ENCODE data around the gene RAET1G. TPM values are rescaled to one million over a fixed set of nuclear protein-coding genes. Genes with fewer than 3 reads are reported as not detected.

The RAET1G gene
- total RNA-seq, 1 experiment from 2014 or later = 9.9 TPM

DNA sequence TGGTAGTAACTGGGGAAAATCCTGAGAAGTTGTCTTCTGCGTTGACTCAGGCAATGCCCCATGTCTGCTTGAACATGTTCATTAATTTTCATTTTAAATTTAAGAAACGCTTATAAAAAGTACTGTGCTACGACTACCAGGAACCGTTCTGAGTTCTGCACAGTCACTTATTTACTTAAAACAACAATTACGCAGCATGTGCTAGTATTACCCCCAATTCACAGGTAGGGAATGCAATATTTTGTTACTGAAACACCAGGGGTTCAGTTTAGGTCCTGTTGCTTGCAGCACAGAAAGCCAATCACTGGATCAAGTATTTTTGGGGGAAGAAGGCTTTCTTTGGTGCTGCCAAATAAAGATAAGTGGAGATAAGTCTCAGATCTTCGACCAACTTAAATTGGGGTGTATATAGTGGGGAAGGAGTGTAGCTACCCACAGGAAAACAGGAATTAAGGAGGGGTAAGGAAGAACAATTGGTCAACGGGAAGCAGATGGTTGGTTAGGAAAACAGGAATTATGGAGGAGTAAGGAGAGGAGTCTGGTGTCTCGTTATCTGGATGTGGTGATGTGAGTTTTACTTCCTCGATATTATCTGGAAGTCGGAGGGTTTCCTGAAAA lies 53.5 kb downstream of the RAET1G start:
- Mint-ChIP-seq H3K36me3 (ENCODE audit: insufficient read depth, unreplicated experiment) (no peaks in the 10 kb centered on the region), H3K4me1 (ENCODE audit: insufficient read depth, unreplicated experiment) (peaks cover 10% of the 10 kb centered on the region), H3K9me3 (ENCODE audit: unreplicated experiment) (peaks cover 6% of the 10 kb centered on the region), H3K27ac (ENCODE audit: low read depth, unreplicated experiment) (peak overlapping the region; percentile 68), H3K27me3 (ENCODE audit: insufficient read depth, unreplicated experiment) (no peaks in the 10 kb centered on the region), H3K4me3 (ENCODE audit: unreplicated experiment) (no peak overlapping the region)
- POLR2A ChIA-PET = interaction anchor here (0.8 to 7.8 kb wide), 5 partner anchors 18 to 53 kb away, joined by 3 to 104 read pairs (median 4); no protein-coding TSS in a partner anchor
- no TSS peak for BruUV-seq (replicated peaks)
- intact Hi-C loops (cut with micrococcal nuclease) = loop anchor here (10.0 kb wide), 1 partner anchor 145 kb away; no protein-coding TSS in a partner anchor
- CTCF ChIA-PET = interaction anchor here (0.6 to 1.4 kb wide), 4 partner anchors 15 to 202 kb away, joined by 3 to 7 read pairs (median 4); no protein-coding TSS in a partner anchor
- TF ChIP-seq, protein P1, sequence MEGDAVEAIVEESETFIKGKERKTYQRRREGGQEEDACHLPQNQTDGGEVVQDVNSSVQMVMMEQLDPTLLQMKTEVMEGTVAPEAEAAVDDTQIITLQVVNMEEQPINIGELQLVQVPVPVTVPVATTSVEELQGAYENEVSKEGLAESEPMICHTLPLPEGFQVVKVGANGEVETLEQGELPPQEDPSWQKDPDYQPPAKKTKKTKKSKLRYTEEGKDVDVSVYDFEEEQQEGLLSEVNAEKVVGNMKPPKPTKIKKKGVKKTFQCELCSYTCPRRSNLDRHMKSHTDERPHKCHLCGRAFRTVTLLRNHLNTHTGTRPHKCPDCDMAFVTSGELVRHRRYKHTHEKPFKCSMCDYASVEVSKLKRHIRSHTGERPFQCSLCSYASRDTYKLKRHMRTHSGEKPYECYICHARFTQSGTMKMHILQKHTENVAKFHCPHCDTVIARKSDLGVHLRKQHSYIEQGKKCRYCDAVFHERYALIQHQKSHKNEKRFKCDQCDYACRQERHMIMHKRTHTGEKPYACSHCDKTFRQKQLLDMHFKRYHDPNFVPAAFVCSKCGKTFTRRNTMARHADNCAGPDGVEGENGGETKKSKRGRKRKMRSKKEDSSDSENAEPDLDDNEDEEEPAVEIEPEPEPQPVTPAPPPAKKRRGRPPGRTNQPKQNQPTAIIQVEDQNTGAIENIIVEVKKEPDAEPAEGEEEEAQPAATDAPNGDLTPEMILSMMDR (IDR thresholded peaks at IDR 0.05; ENCODE audit: unreplicated experiment) = no peak
- no peak for DNase-seq (ENCODE audit: unreplicated experiment)

DNA sequence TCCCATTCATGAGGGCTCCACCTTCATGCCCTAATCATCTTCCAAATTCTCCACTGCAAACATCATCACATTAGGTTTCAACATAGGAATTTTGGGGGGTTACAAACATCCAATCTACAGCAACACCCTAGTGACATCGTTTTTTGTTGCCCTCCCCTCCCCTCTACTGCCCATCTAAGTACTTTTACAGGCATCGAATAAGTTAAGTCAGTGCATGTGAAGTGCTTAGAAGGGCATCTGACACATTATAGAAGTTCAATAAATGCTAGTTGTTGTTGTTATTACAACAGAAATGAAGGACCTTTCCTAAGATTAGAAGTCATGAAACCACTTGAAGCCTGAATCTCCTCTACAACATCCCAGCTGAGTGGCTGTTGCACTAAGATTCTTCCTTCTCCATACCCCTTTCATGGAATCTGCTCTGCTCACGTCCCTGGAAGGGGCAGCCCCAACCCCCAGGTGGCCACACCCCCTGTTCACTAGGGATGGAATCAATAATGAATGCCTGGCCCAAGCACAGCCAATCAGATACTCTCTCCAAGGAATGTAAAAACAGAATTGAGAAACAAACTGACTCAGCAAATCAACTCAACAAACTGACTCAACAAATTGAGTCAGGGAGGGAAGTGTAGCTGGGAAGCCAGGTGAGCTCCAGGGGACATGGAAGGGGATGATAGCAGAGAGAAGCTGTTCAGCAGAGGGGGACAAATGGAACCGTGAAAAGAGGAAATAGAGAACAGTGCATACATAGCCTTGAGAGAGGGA lies 54.9 kb downstream of the RAET1G start:
- POLR2A ChIA-PET = interaction anchor here (0.7 to 7.8 kb wide), 8 partner anchors 20 to 151 kb away, joined by 3 to 104 read pairs (median 4); partner anchors contain the start of gene LATS1
- TF ChIP-seq, protein P1 (IDR thresholded peaks at IDR 0.05; ENCODE audit: unreplicated experiment) = no peak
- Mint-ChIP-seq H3K4me1 (ENCODE audit: insufficient read depth, unreplicated experiment) (peaks cover 12% of the 10 kb centered on the region), H3K36me3 (ENCODE audit: insufficient read depth, unreplicated experiment) (no peaks in the 10 kb centered on the region), H3K27ac (ENCODE audit: low read depth, unreplicated experiment) (peak overlapping the region; percentile 6), H3K4me3 (ENCODE audit: unreplicated experiment) (no peak overlapping the region), H3K27me3 (ENCODE audit: insufficient read depth, unreplicated experiment) (no peaks in the 10 kb centered on the region), H3K9me3 (ENCODE audit: unreplicated experiment) (no peaks in the 10 kb centered on the region)
- intact Hi-C loops (cut with micrococcal nuclease) = loop anchor here (10.0 kb wide), 1 partner anchor 143 kb away; no protein-coding TSS in a partner anchor
- CTCF ChIA-PET = interaction anchor here (0.7 to 2.1 kb wide), 6 partner anchors 17 to 45 kb away, joined by 4 to 7 read pairs (median 6); no protein-coding TSS in a partner anchor
- peak; percentile 62 for DNase-seq (ENCODE audit: unreplicated experiment)
- BruUV-seq (replicated peaks) = no TSS peak

Other genes starting within 250 kb of the RAET1G start
- gene LATS1, start 205.0 kb downstream of the RAET1G start, total RNA-seq (2022) = 28.8 and 34.3 TPM in 2 replicates
- 47.8 and 50.5 TPM in 2 replicates for gene NUP43, start 176.6 kb downstream of the RAET1G start, total RNA-seq (2022)
- gene PCMT1, start 173.4 kb downstream of the RAET1G start, total RNA-seq (2022) = 117 and 121 TPM in 2 replicates
- 38.1 and 46.1 TPM in 2 replicates for gene LRP11, start 58.8 kb downstream of the RAET1G start, total RNA-seq (2022)
- 28.9 and 37.6 TPM in 2 replicates for gene RAET1E, start 25.0 kb downstream of the RAET1G start, total RNA-seq (2022)
- 3.1 and 5.2 TPM in 2 replicates for gene ULBP2, start 18.9 kb upstream of the RAET1G start, total RNA-seq (2022)
- gene ULBP1, start 40.8 kb upstream of the RAET1G start, total RNA-seq (2022) = not detected in 2 replicates
- 1.2 TPM in 2 replicates for gene RAET1L, start 102.4 kb upstream of the RAET1G start, total RNA-seq (2022)
- 4.9 and 6.3 TPM in 2 replicates for gene ULBP3, start 146.0 kb upstream of the RAET1G start, total RNA-seq (2022)
- 32.0 and 38.7 TPM in 2 replicates for gene PPP1R14C, start 219.9 kb upstream of the RAET1G start, total RNA-seq (2022)